ENCODE measurements around the gene COL26A1. TPM values are rescaled to one million over a fixed set of nuclear protein-coding genes. Genes with fewer than 3 reads are reported as not detected.
"Not testable (repeated sequence)": the region's sequence is repeated elsewhere in the genome, so short reads cannot be mapped to it uniquely, and the experiment has no call there.

COL26A1 gene
- total RNA-seq, result not detected in 2 replicates

DNA sequence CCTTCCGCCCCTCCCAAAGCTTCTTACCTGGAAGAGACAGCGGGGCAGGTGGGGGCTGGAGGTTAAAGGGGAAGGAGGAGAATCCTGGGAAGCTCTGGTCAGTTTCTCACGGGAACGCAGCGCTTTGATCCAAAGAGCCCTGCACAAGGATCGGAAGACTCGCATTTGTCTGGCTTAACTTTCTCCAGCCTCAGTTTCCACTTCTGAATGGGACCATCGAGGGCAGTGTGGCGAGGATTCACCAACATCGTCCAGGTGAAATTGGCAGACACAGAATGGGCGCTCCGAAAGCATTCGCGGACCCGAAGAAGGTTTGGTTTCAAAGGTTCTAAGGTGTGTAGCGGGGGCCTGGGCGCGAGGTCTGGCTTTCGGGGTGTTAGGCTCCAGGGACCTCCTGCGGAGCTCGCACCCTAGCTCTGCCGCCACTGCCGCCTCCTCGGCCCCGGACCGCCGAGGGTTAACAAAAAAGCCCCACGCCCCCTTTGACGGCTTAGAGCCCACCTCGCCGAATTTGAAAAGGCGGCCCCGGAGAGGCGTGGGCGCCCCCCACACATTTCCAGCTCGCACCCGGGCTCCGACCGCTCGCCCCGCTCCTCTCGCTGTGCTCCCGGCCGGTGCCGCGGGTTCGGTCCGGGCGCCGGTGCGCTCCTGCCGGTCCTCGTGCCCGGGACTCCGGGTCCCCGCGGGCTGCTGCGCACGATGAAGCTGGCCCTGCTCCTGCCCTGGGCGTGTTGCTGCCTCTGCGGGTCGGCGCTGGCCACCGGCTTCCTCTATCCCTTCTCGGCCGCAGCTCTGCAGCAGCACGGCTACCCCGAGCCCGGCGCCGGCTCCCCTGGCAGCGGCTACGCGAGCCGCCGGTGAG, at the start of gene COL26A1:
Gene COL26A1 (plus strand): TSS at position 542 of the 862 bp plus-strand sequence. CDS start 158 bp downstream, at position 700.
- DNase-seq, result peak; percentile 25

DNA sequence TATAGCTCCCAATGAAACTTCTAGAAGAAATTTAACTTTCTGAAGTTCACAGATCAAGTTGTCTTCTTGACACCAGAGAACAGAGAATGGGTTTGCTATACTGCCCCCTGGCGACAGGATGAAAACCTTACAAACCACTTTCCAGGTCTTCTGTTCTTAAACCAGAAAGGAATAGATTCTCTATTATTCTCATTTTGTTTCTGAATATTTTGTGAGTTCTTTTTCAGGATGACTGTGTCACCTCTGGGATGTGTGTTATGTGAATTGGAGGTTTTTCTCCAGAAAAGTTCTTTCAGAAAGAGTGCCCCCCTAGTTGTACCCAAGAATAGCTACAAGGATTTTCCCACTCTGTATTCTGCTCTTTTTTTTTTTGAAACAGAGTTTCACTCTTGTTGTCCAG, 47.3 kb upstream of the COL26A1 start:
- peak; percentile 76 for DNase-seq

DNA sequence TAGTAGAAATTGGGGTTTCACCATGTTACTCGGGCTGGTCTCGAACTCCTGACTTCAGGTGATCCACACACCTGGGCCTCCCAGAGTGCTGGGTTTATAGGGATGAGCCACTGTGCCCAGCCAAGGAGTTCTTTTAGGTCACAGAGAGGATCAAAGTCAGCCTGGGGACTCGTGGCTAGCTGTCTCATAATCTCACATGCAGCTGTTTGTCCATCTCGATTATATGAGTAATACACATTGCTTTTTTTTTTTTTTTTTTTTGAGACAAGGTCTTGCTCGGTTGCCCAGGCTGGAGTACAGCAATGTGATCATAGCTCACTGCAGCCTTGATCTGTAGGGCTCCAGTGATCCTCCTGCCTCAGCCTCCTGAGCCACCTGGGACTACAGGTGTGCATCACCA, 43.3 kb upstream of the COL26A1 start:
- DNase-seq, result no peak

DNA sequence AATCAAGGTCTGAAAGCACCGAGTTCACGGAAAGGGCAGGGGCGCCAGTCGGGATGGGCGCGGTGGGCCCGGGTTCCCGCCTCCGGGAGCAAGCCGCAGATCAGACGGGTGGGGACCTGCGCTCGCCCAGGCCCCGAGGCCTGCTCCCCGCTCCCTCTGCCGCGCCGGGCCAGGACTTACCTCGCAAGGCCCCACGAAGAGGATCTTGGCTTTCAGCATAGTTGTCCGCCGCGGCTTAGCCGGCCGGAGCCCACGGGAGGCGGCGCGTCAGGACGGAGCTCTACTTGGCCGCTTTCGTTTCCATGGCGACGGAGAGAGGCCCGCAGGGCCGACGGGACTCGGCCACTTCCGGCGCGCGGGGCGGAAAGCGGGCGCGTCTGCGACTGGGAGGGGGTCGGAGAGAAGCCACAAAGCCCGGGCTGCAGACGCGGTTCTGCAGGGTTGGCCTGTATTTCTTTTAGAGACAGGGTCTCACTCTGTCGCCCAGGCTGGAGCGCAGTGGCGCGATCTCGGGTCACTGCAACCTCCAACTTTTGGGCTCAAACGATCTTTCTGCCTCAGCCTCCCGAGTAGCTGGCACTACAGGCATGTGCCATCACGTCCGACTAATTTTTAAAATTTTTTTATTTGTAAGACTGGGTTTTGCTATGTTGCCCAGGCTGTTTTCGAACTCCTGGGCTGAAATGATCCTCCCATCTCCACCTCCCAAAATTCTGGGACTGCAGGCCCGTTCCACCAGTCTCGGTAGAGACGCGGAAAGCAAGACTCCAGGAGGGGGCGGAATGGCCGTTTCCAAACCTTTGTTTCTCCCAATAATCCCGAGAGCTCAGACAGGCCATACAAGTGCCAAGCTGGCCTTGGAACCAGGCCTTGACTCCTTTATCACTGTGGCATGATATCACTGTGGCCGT, 40.9 kb upstream of the COL26A1 start, which contains the start of gene IFT22:
Gene IFT22 (minus strand): TSS at position 322 of the 911 bp plus-strand sequence. CDS start 103 bp downstream, at position 219.
- peak; percentile 91 for DNase-seq

DNA sequence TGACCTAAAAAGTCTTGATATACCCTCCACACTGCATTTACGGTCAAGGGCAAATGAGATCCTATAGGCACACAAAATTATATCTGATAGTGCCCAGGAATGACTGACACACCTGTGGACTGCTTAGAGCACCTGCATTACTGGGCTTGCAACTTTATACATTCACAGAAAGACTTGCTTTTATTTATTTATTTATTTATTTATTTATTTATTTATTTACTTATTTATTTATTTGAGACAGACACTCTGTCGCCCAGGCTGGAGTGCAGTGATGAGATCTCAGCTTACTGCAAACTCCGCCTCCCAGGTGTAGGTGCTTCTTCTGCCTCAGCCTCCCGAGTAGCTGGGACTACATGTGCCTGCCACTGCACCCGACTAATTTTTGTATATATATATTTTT, 34.5 kb upstream of the COL26A1 start:
- no peak for DNase-seq

DNA sequence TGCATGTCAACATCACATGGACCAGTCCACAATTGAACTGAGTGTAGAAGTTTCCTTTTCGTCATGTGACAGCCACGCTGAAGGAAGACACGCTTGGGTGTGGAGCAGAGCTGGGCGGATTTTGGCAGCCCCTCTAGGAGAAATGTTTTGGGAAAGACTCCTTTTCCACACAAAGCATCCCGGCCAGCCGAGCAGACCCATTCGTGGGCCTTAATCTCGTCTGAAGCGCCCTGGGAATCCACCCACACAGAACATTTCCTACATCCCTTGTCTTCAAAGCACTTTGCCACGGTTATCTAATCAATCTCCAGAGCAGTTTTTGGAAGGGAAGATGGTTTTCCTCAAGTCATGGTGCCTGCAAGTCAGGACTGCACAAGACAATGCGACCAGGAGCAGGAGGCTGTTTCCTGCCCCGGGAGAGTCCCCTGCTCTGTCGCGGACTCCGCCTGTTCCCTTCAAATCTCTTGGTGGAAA, 32.6 kb upstream of the COL26A1 start:
- DNase-seq, result no peak

DNA sequence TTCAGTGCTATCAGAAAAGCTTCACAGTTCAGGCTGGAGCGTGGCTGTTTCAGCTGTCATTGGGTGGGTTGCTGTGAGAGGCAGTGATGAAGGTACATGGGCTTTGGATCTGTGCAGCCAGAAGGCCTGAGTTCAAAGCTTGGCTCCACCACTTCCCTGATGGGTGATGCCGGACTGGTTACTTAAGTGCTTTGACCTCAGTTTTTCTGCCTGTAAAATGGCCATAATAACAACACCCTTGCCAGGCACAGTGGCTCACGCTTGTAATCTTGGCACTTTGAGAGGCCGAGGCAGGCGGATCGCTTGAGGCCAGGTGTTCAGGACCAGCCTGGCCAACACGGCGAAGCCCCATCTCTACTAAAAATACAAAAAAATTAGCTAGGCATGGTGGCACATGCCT, 30.6 kb upstream of the COL26A1 start:
- no peak for DNase-seq

DNA sequence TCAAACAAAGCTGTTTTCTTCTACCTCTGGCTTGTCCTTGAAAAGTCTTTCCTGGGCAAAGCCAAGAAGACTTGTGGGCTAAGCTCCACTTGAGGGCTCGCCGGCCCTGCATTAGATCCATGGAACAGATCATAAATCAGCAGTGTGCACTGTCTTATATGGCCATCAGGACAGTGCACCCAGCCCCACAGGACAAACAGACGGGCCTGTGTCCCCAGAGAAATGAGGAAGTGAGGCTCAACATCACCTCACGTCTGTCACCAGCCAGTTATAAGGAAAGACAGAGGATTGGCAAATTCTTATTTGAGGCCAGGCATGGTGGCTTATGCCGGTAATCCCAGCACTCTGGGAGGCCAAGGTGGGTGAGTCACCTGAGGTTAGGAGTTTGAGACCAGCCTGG, 28.8 kb upstream of the COL26A1 start:
- no peak for DNase-seq

DNA sequence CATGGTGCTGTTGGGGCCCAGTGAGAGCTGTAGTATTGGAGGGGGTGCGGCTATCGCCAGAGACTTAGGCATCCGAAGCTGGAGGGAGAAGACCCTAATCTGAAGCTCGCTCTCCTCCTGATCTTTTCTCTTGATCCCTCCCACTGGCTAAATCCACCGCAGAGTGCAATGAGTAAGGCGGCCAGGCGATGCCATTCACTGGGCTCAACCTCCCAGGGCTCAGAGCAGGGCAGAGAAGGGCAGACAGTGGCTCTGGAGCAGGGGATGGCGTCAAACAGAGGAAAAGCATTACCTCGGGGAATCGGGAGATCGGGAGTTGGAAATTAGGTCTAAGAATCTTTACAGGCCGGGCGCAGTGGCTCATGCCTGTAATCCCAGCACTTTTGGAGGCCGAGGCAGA, 22.3 kb upstream of the COL26A1 start:
- DNase-seq, result no peak

DNA sequence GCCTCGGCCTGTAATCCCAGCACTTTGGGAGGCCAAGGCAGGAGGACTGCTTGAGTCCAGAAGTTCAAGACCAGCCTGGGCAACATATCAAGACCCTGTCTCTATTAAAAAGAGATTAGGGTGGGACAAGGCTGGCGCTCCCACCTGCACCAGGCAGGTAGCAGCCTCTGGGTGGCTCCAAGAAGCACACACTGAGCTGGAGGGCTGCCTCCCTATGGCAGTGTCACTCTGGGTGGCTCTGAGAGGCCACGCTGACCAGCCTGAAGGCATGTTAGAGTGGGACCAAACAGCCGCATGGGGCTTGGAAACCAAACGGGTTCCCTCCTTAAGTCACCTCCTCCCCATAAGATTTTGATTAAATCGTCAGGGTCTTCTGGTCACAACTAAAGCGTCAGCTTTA, 19.8 kb upstream of the COL26A1 start:
- no peak for DNase-seq

DNA sequence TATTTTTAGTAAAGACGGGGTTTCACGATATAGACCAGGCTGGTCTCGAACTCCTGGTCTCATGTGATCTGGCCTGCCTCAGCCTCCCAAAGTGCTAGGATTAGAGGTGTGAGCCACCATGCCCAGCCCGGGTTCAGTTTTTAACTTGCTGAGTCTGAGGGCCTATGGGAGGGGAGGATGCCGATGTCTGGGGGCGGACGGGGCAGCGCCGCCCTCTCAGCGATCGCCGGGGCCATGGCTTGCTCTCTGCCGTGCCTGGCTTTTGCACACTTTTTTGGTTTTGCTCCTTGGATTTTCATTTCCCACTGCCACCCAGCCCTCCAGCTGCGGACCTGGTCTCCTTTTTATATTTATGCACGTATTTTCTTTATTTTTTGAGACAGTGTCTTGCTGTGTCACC, 15.2 kb upstream of the COL26A1 start:
- no peak for DNase-seq

DNA sequence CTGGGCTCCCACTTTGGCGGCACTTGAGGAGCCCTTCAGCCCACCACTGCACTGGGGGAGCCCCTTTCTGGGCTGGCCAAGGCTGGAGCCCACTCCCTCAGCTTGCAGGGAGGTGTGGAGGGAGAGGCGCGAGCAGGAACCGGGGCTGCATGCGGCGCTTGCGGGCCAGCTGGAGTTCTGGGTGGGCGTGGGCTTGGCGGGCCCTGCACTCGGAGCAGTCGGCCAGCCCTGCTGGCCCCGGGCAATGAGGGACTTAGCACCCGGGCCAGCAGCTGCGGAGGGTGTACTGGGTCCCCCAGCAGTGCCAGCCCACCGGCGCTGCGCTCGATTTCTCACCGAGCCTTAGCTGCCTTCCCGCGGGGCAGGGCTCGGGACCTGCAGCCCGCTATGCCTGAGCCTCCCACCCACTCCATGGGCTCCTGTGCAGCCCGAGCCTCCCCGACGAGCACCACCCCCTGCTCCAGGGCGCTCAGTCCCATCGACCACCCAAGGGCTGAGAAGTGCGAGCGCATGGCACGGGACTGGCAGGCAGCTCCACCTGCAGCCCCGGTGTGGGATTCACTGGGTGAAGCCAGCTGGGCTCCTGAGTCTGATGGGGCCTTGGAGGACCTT, 14.1 kb upstream of the COL26A1 start:
- DNase-seq, result not testable (repeated sequence)

DNA sequence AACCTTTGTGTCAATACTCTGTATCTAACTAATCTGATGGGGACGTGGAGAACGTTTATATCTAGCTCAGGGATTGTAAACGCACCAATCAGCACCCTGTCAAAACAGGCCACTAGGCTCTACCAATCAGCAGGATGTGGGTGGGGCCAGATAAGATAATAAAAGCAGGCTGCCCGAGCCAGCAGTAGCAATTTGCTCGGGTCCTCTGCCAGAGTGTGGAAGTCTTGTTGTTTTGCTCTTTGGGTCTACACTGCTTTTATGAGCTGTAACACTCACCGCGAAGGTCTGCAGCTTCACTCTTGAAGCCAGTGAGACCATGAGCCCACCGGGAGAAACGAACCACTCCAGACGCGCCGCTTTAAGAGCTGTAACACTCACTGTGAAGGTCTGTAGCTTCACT, 13.4 kb upstream of the COL26A1 start:
- DNase-seq, result not testable (repeated sequence)

DNA sequence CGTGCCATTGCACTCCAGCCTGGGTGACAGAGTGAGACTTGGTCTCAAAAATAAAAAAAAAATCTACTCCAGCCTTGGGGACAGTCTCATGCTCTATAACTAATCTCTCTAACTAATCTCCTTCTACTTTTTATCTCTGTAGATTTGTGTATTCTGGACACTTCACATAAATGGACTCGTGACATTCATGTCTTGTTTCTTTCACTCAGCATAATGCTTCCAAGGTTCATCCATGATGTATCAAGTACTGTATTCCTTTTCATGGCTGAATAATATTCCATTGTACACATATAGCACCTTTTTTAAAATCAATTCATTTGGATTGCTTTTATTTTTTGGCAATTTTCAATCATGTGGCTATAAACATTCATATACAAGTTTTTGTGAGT, 9.8 kb upstream of the COL26A1 start:
- no peak for DNase-seq

DNA sequence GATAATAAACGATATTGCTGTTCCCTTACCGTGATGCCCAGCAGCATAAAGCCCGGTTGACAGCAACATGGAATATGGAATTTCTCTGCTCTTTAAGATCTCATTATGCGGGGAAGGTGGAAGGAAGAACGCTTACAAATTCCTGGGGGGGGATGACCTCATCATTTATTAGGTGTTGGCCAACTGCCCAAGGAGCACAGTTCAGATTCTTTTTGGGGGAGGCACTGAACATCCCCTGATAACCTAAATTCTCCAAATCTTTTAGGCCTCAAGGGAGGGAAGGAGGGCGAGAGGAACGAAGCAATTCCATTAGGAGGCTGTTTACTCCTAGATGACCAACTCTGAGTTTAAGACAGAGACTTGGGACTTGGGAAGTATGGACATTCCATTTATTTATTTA, 5.2 kb upstream of the COL26A1 start:
- no peak for DNase-seq

DNA sequence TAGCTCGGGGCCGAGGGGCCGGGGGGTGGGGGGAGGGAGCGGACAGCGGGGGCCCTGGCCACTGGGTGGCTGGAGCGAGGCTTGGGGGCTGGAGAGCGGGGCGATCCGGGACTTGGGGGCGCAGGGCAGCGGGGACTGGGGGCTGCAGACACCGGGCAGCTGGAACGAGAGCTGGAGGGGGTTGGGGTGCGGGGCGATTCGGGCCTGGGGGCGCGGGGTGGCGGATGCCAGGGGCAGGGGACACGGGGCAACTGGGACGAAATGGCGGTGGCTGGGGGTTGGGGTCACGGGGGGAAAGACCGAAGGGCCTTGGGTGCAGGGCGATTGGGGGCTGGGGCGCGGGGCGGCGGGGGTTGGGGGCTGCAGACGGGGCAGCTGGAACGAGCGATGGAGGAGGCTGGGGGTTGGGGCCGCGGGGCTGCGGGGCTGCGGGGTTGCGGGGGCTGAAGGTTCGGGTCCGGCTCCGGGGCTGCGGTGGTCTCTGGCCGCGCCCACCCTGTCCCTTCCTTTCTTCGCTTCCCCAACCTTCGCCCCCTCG, 590 bp downstream of the COL26A1 start:
- DNase-seq, result no peak

DNA sequence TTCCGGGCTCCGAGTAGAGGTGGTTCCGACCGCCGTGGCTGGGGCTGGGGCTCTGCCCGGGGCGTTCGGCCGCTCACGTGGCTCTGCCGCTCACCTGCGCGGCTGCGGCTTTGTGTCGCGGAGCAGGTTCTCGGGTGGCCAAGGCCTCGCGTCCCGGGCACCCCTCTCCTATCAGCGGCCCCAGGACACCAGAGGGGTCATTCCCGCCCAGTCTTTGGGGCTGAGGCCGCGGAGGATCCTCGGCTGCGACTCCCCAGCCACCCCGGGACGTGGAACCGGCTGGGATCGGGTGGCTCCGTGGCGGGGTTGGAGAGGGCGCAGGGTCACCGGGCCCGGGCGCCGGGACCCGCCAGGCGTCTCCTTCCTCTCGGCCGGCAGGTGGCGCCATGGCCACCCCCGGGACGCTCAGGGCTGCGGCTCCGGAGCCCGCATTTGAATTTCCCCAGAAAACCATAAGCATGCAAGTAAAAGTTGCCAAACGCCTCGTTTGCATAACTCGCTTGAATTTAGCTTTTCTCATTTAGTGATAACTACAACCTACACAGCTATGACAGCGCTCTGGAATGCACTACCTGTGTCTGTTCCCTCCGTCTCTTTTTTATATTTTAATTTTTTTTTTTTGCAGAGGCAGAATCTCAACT, 1.2 kb downstream of the COL26A1 start:
- DNase-seq, result peak; percentile 67

DNA sequence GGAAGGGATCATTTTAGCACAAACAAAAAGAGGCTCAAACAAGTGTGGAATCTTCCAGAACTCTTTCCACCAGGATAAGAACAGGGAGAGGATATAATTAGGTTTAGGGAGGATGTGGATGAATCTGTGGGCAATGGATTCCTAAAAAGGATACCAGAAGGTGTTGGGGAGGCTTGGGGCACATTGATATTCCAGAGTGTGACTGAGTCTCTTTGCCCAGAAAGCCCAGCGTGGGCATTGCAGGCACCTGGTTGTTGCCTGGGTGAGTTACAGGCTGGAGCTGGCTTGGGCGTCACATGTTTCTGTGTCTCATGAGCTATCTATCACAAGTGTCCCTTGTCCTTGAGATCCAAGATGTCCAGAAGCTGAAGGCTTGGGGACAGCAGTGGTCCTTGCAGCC, 3.3 kb downstream of the COL26A1 start:
- no peak for DNase-seq

DNA sequence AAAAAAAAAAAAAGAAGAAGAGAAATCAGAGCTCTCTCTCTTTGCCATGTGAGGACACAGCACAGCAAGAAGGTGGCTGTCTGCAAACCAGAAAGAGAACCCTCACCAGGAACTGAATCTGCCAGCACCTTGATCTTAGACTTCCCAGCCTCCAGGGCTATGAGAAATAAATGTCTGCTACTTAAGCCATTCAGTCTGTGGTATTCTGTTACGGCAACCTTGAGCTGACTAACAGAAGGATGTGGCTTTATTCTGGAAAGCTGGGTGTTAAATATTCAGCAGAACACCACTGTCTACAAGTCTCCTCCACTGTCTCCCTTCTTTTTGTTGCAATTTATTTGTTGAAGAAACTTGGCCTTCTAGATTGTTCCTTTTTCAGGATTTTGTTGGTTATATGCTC, 5.0 kb downstream of the COL26A1 start:
- no peak for DNase-seq

DNA sequence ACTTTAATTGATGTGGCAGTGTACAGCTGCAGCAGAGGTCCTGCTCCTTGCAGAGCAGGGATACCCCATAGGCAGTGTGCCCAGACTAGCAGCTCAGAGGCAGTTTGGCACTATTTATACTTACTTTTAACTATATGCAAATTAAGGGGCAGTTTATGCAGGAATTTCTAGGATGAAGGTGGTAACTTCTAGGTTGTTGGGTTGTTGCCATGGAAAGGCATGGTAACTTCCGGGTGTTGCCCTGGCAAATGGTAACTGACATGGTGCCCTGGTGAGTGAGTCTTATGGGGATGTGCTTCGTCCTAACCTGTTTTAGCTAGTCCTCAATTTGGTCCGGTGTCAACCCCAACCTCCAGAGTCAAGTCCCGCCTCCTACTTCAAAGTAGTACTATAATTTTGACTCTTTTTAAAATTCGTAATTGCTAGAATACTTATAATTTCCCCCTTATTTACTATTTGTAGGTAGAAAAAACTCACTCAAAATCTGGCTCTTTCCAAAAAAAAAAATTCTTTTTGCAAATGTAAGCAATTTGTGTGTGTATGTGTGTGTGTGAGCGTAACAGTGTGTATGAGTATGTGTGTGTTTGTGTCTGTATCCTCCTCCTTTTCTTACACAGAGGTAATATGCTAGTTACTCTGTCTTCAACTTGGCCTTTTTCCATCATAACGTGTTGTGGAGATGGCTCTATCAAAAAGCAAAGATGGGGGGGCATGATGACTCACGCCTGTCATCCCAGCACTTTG, 5.9 kb downstream of the COL26A1 start:
- DNase-seq, result no peak

DNA sequence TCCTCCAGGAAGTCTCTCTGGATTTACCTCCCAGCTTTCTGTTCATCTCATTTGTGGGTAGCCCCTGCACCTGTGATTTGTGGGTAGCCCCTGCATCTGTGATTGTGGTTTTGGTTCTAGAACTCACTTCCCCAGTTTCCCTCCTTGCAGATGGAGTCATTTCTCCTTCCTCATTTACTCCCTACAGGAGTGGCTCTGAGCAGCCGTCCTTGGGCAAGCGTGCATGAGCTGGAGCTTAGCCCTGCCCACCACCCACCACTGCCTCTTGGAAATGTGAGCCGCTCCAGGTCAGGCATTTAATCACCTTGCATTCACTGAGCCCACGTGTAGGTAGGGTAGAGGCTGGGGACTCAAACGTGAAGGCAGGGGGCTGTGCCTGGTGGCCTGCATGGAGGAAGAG, 8.2 kb downstream of the COL26A1 start:
- DNase-seq, result no peak

Data from dermis blood vessel endothelial cell (primary cell).